GM19238 (cell line): ENCODE measurements around the gene RAB3GAP1.
"Not testable (repeated sequence)": the region's sequence is repeated elsewhere in the genome, so short reads cannot be mapped to it uniquely, and the experiment has no call there.

Source experiments
- DNase-seq: peaks from one replicate; pipeline ENCODE4 v3.0.0; 2011; ENCODE audit warnings: low spot score; ENCODE audit not compliant: insufficient read length

RAB3GAP1 gene

DNA sequence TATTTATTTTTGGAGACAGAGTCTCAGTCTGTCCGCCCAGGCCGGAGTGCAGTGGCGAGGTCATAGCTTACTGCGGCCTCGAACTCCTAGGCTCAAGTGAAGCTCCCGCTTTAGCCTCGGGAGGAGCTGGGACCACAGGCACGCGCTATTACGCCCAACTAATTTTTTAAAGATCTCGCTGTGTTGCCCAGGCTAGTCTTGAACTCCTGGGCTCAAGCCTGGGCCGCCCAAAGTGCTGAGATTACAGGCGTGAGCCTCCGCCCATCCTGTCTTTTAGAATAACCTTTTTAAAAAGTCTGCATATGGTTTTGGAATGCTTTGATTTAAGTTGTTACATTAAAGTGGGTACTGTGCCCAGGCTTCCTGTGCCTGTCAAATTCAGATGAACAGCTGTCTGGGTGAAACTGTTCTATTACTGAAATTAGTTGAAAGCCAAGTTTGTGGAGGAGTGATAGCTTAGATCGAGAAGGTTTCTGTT, 944 bp downstream of the RAB3GAP1 start:
- no peak for DNase-seq

DNA sequence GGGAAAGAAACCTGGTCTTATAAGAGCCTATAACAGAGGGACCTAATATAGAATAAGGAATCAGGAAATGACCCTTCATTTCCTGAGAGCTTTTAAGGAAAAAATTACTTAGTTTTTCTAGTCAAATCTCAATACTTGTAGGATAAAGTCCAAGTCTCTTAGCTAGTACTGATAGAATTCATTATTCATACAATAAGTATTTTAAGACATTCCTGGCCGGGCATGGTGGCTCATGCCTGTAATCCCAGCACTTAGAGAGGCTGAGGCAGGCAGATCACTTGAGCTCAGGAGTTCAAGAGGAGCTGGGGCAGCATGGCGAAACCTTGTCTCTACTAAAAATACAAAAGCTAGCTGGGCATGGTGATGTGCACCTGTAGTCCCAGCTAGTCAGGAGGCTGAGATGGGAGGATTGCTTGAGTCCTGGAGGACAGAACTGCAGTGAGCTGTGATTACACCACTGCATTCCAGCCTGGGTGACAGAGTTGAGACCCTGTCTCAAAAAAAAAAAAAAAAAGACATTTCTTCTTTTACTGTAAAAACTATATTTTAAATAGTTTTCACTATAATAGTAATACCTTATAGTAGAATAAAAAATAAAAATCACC, 3.2 kb downstream of the RAB3GAP1 start:
- DNase-seq: no peak

GRCh38 chr2:135056790-135057189, 4.7 kb downstream of the RAB3GAP1 start:
- DNase-seq: no peak

DNA sequence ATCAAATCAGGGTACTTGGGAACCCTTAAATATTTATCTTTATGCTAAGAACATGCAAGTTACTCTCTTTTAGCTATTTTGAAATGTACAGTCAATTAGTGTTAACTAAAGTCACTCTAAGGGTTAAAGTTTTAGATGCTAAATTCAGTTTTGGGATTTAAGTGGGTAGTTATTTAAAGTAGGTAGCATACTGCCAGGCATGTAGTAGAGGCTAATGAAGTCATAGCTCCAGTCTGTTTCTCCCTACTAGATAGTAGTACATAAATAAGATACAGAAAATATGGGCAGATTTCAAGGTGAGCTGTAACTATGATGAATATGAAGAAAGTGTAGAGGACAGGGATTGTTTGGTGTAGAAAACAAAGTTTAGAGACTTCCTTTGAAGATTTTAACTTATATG, 7.5 kb downstream of the RAB3GAP1 start:
- no peak for DNase-seq

- DNase-seq: no peak
Measured at GRCh38 chr2:135063210-135063609, 11.1 kb downstream of the RAB3GAP1 start.

GRCh38 chr2:135064149-135064548, 12.1 kb downstream of the RAB3GAP1 start:
- no peak for DNase-seq

- DNase-seq: no peak
Measured at GRCh38 chr2:135066710-135067109, 14.6 kb downstream of the RAB3GAP1 start.

DNA sequence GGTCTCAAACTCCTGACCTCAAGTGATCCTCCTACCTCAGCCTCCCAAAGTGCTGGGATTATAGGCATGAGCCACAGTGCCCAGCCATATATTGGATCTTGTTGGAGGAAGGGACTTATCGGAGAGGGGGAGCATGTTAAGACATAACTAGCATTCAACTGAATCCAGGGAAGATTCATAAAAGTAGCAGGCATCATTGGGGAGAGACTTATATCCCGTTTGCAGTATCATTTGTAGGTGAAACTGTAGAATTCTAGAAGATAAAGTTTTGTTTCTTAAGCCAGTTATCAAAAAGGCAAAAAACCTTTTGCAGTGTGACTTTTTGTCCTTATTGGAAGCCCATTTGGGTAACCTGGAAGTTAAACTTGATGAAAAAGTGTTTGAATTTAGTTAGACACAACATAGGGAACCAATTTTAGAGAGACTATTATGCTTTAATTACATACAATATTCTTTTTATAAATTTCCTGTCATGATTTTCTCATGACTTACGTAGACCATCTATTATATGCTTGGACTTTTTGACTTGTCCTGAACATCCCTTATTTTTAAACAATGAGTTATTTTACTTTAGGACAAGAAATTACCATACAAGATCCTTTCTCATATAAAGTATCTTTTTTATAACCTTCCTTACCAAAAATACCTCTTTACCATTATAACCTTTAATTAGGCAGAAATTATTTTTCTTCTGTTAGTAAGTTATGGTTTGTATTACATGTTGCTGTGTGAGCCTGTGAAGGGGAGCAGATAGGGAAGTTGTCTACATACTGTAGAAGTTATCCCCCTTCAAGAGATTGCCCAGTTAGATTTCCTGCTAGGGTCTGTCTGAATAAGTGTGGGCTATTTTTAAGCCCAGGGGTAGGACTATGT, 20.3 kb downstream of the RAB3GAP1 start:
- DNase-seq: no peak

DNA sequence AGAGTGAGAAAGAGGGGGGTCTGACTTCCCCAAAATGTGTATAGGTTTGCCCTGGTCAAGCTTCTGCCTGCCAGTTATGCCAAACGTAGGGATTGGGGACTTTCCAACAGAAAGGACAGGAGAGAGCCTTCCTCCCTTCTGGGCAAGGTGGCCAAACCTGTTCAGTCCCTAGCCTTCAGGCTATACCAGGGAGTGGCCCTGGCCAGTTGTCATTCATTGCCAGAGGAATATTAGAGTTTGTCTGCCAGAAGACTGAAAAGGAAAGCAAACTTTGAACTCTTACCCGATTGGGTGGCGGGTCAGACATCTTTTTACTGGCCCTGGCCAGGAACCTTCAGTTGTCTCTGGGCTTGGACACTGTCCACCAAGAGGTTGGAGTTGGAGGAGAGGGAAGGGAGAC, 22.1 kb downstream of the RAB3GAP1 start:
- DNase-seq: no peak

DNA sequence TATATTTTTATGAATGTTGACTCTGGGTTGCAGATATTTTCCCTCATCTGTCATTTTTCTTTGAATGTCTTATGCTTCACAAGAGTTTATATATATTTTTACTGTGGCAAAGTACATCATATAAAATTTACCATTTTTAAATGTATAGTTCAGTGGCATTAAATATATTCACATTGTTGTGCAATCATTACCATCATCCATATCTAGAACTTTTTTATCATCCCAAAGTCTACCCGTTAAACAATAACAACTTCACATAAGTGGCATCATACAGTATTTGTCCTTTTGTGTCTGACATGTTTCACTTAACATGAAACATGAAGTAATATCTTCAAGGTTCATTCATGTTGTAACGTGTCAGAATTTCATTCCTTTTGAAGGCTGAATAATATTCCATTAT, 24.5 kb downstream of the RAB3GAP1 start:
- no peak for DNase-seq

GRCh38 chr2:135078417-135078816, 26.3 kb downstream of the RAB3GAP1 start:
- DNase-seq: no peak

GRCh38 chr2:135086222-135086621, 34.1 kb downstream of the RAB3GAP1 start:
- DNase-seq: no peak

- DNase-seq: not testable (repeated sequence)
Measured at GRCh38 chr2:135089597-135089996, 37.5 kb downstream of the RAB3GAP1 start.

GRCh38 chr2:135091681-135092080, 39.6 kb downstream of the RAB3GAP1 start:
- DNase-seq: no peak

- DNase-seq: no peak
Measured at GRCh38 chr2:135093193-135093592, 41.1 kb downstream of the RAB3GAP1 start.

DNA sequence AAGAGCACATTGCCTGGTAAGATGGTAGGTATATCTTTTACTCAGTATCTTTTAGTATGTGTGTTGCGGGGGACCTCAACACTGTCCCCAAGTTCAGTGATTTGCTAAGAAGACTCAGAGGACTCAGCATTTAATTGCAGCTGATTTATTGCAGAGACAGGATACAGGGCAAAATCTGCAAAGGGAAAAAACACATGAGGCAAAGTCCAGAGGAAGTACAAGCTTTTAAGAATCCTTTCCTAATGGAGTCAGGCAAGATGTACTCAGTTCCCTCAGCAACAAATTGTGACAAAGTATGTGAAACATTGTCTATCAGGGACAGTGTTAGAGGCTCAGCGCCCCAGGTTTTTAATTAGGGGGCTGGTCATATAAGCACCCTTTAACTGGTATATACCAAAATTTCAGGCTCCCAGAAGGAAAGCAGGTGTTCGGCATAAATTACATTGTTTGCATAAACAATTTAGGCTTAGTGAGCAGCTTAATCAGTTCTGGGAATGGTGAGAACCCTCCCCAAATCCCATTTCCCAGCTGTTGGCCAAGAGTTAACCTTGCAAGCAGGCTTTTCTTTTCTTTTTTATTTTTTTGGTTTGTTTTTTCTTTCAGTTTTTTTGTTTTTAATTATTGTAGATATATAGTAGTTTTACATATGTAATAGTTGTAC, 41.7 kb downstream of the RAB3GAP1 start:
- no peak for DNase-seq

- DNase-seq: no peak
Measured at GRCh38 chr2:135094508-135094907, 42.4 kb downstream of the RAB3GAP1 start.

- no peak for DNase-seq
Measured at GRCh38 chr2:135095591-135095990, 43.5 kb downstream of the RAB3GAP1 start.

- no peak for DNase-seq
Measured at GRCh38 chr2:135096665-135097446, 44.8 kb downstream of the RAB3GAP1 start.

DNA sequence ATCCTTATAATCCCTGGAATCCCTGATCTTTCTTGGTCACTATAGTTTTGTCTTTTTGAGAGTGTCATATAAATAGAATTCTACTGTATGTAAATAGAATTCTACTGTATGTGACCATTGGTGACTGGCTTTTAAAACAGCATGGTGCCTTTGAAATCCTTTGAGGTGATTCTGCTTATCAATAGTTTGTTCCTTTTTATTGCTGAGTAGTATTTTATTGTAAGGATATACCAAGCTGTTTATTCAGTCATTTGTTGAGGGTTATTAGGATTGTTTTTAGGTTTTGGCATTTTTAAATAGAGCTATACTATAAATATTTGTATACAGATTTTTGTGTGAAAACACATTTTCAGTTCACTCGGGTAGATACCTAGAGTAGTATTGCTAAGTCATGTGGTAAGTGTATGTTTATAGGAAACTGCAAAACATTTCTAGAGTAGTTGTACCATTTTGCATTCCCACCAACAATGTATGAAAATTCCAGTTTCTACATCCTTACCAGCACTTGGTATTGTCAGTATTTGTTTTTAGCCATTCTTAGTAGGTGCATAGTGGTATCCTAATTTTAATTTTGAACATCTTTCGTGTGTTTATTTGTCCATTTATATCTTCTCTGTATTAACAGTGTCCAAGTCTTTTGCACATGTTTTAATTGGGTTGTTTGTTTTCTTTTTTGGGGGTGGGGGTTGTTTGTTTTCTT, 45.6 kb downstream of the RAB3GAP1 start:
- DNase-seq: no peak
